ENCODE measurements around the gene SPOCK3. TPM values are rescaled to one million over a fixed set of nuclear protein-coding genes. Genes with fewer than 3 reads are reported as not detected.
"Not testable (repeated sequence)": the region's sequence is repeated elsewhere in the genome, so short reads cannot be mapped to it uniquely, and the experiment has no call there.

The SPOCK3 gene
- total RNA-seq, 4 donors from 2014 or later, result not detected

DNA sequence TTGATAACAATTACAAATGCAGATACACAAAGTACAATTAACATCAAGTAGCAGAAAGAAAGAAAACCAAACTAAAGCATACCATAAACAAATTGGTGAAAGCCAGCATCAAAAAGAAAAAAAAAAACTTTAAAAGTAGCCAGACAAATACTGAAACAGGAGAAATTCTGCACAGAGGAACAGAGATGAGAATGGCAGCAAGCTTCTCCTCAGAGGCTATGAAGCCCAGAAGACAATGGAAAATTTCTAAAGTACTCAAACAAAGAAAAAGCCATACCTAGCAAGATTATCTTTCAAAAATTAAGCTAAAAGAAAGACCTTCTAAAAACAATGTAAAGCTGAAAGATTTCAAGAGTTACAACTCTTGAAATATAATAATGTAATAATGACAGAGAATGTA lies 471.3 kb downstream of the SPOCK3 start:
- no peak for TF ChIP-seq CTCF (IDR thresholded peaks at IDR 0.05)
- ATAC-seq (ENCODE audit: low FRiP score) (no peak), DNase-seq (ENCODE audit: low spot score) (no peak)

GRCh38 chr4:166741742-166742141 lies 492.6 kb downstream of the SPOCK3 start:
- DNase-seq (ENCODE audit: low spot score), result no peak
- ATAC-seq (ENCODE audit: low FRiP score), result no peak
- no peak for TF ChIP-seq CTCF (IDR thresholded peaks at IDR 0.05)

- DNase-seq (ENCODE audit: low spot score); ATAC-seq (ENCODE audit: low FRiP score): not testable (repeated sequence)
Observed at GRCh38 chr4:166739215-166739614, 495.1 kb downstream of the SPOCK3 start.

- DNase-seq (ENCODE audit: low spot score) (no peak), ATAC-seq (ENCODE audit: low FRiP score) (no peak)
- no peak for TF ChIP-seq CTCF (IDR thresholded peaks at IDR 0.05)
Observed at GRCh38 chr4:166737430-166737829, 496.9 kb downstream of the SPOCK3 start.

GRCh38 chr4:166735553-166735952 lies 498.7 kb downstream of the SPOCK3 start:
- ATAC-seq (ENCODE audit: low FRiP score) (no peak), DNase-seq (ENCODE audit: low spot score) (no peak)
- TF ChIP-seq CTCF (IDR thresholded peaks at IDR 0.05), result no peak

DNA sequence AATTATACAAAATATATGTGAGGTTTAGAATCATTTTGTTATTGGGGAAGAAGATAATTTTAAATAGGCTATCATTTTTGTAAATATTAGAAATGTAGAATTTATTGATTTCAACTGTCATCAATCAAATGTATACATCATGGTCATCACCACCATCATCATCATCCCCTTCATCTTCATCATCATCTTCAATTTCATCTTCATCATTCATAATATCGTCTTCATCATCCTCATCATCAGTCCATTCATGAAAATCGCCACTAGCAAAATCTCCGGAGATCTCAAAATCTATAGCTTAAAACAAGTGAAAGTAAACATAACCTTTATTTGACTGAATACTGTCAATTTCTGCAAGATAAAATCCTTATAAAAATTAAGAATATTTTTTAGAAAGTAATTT lies 499.5 kb downstream of the SPOCK3 start:
- no peak for ATAC-seq (ENCODE audit: low FRiP score)
- TF ChIP-seq CTCF (IDR thresholded peaks at IDR 0.05), result no peak
- DNase-seq (ENCODE audit: low spot score), result no peak

DNA sequence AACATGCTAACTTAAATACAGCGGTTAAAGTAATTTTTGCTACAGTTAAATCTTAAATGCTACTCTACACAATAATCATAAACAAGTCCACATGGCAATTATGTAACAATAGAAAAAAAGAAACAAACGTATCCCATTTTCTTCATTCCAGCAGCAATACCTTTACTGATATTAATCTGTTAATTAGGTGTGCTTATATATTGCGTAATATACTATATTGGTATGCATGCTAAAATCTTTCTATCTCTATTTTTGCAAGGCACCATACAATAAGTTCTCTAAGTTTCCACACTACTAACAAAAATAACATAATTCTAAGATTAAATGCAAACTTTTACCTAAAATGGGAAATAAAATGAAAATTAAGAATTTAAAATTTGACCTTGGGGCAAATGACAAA lies 500.6 kb downstream of the SPOCK3 start:
- DNase-seq (ENCODE audit: low spot score) (no peak), ATAC-seq (ENCODE audit: low FRiP score) (no peak)

More for the DNA sequence above, 500.6 kb downstream of the SPOCK3 start:
- TF ChIP-seq CTCF (IDR thresholded peaks at IDR 0.05), result no peak

All from omental fat pad (tissue), 4 donors.